ENCODE results near the gene RFT1.

Gene RFT1, protein sequence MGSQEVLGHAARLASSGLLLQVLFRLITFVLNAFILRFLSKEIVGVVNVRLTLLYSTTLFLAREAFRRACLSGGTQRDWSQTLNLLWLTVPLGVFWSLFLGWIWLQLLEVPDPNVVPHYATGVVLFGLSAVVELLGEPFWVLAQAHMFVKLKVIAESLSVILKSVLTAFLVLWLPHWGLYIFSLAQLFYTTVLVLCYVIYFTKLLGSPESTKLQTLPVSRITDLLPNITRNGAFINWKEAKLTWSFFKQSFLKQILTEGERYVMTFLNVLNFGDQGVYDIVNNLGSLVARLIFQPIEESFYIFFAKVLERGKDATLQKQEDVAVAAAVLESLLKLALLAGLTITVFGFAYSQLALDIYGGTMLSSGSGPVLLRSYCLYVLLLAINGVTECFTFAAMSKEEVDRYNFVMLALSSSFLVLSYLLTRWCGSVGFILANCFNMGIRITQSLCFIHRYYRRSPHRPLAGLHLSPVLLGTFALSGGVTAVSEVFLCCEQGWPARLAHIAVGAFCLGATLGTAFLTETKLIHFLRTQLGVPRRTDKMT

DNA sequence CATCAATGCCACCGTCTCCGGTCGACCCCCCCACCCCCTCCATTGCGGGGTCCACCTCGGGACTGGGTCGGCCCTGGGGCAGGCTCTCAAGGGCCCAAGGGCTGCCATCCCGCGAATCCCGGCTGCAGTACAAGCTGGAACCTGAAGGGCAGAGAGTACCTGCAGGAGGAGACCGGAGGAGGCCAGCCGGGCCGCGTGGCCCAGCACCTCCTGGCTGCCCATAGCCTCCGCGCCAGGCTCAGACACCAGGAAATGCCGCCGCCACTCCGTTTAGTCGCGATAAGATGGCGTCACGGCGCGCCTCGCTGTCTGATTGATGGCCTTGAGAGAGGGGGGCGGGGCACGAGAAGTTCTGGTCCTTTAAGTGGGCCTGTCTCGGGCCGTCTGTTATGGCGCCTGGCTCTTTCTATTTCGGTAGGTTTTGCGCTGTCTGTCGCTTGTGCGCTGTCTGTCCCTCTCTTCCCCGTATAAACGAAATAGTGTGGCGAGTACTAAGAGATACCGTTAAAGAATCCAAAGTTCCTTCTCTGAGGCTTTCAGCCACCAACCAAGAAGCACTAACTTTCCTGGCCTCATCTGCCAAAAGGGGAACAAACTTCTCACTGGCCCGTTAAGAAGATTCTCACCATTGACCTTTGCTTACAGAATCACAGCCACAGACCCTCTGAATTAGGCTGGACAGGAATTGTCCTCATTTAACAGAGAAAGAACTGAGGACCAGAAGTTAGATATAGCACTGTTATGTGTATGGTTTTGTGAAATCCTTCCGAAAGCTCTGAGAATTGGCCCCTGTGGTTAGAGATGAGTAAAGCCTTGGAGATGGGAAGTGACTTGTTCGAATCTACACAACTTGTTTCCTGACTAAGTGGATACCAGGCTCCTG, at the start of gene RFT1:
RFT1 (minus strand) TSS at position 257 of the 883 bp plus-strand sequence; CDS start at position 222, 35 bp downstream.
- peak; percentile 98 for DNase-seq

DNA sequence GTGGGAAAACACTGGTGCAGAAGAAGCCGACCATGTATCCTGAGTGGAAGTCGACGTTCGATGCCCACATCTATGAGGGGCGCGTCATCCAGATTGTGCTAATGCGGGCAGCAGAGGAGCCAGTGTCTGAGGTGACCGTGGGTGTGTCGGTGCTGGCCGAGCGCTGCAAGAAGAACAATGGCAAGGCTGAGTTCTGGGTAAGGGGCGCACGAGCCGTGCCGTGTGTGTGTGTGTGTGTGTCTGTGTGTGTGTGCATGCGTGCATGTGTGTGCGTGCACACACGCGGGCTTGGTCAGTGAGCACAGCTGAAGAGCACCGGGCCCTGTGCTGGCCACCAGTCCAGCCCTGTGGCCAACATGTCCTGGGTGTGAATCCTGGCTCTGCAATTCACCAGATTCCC, 49.3 kb upstream of the RFT1 start:
- DNase-seq: no peak

DNA sequence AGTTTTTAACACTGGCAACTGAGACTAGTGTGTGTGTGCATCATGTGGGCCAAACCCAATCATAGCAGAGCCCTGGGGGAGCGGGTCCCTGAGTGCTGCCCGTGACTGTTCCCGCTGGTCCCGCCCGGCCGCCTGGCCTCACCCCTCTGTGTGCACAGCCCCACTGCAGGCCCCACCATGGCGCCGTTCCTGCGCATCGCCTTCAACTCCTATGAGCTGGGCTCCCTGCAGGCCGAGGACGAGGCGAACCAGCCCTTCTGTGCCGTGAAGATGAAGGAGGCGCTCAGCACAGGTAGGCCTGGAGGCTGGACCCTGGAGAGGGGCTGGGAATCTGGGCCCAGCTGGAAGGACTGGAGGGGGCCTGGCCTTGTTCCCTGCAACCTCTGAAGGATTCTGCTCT, 48.0 kb upstream of the RFT1 start:
- no peak for DNase-seq

DNA sequence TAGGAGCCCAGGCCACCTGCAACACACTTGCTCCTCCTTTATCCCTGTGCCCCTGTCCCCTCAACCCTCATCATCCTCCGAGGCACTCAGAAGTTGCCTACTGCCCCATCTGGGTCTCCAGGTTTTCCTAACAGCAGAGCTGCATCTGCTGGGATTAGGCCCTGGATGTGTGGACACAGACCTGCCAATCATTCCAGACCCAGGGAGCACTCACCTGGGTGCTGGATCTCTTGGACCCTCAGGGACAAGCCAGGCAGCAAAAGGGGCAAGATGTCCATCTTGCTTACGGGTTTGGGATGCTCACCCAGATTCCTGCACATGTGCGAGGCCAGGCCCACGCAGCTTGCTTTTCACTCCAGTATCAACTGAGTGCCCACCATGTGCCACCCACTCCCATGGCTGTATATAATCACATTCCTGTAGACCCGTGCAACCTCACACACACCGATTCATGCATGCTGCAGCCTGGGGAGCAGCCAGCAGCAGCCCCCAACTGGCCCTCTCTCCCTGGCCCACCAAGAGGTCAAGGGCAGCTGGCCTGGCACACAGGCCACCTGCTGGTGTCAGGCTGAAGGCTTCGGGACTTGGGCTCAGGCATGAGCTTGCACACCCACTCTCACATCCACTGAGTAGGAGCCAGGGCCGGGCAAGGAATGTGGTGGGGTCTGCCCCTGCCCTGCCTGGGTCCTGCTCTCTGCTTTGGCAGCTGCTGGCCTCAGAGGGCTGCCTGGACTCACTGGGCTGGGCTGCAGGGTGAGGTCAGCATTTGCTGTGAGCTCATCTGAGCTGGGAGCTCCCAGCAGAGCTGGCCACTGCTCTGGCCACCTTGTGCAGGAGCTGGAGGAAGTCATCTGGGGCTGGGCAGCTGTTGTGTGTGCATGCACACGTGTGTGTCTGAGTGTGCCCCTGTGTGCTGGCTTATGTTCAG, 45.6 kb upstream of the RFT1 start:
- DNase-seq: no peak

DNA sequence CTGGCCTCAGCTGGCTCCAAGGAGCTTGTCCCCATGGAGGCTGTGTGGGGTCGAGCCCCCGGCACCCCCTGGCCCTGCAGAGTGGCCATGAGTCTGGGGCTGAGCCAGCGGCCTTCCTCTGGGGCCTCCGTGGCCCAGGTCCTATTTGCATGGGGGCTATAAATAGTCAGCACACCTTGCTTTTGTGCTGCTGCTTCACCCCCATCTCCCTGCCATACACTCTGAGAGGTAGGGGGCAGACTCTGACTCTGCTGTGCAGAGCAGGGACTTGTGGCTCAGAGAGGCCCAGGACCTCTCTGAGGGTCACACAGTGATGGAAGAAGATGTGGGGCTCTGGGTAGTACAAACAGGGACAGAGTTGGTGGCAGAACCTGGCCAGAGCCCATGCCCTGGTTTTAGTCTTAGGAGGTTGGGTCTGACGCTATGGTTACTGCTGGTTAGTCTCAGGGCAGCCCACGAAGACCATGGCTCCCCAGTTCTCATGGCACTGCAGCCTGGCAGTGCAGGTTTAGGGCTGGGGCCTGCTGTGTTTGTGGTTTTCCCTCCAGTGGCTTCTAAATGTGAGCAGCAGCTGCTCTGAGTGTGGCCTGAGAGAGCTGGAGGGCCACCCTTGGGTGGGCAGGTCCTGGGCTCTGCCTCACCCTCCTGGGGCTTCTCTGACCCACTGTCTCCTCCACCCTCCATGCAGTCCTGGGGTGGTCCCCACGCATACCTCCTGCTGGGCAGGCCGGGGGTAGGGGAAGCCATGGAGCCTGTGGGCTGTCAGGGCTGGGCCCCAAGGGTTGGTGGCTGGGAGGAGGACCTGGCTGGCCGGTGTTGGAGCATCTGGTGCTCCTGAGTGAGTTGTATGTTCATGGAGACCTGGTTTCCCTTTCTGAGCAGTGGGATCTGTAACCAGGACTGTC, 44.4 kb upstream of the RFT1 start:
- no peak for DNase-seq

DNA sequence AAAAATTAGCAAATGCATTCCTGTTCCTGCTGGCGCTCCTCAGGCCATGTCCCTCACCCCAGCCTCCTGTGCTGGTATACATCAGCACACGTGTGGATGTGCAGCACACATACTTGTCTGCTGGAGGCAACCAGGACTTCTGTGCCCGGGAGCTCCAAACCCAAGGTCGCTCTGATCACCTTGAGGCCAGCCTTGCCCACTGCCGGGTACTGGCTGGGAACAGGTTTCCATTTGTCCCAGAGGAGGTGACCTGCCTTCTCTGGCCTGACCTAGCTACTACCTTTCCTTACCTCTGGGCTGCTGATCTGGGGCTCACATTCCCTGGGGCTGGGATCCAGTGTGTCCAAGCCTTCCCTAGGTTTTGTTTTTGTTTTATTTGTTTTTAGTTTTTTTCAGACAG, 42.9 kb upstream of the RFT1 start:
- DNase-seq: no peak

DNA sequence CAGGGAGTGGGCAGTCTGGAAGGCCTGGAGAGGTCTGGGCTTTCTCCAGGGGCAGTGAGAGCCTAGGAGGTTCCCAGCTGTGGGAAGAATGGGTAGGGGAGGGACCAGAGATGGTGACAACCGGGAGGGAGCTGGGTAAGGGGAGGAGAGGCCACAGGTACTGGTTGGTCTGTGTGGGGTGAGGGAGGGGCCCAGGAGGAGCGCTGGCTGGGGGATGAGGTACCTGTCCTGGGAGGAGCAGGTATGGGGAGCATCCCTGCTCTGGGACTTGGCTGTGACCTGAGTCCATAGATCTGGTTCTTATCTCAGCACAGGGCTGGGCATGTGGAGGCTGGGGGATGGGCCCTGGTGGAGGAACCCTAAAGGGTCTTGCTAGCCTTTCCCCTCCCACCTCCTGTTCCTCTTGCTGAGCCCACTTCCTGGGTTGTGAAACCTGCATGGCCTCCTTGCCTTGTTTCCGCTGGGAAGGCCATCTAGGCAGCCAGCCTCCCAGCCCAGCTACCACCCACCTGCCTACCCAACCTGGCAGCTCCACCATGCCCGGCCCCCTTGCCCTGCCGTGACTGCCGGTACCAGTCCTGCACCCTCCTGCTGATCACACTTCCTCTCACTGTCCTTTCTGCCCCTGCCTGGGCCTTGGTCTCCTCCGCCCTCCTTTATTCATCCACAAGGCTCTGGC, 41.7 kb upstream of the RFT1 start:
- DNase-seq: no peak

DNA sequence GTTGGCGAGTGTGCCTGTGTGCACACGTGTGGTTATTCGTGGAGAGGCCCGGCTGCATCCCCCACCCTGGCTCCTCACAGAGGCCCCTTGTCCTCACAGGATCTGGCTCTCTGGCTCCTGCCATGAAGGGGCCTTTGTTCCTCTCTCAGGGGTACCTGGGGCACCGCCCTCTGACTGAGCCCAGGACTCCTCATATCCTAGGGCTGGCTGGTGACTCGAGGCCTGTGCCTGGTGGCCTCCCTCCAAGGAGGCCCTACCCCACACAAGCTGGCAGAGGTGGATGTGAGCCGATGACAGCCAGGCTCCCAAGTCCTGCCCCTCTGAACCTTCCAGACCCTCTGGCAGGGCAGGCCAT, 40.8 kb upstream of the RFT1 start:
- no peak for DNase-seq

DNA sequence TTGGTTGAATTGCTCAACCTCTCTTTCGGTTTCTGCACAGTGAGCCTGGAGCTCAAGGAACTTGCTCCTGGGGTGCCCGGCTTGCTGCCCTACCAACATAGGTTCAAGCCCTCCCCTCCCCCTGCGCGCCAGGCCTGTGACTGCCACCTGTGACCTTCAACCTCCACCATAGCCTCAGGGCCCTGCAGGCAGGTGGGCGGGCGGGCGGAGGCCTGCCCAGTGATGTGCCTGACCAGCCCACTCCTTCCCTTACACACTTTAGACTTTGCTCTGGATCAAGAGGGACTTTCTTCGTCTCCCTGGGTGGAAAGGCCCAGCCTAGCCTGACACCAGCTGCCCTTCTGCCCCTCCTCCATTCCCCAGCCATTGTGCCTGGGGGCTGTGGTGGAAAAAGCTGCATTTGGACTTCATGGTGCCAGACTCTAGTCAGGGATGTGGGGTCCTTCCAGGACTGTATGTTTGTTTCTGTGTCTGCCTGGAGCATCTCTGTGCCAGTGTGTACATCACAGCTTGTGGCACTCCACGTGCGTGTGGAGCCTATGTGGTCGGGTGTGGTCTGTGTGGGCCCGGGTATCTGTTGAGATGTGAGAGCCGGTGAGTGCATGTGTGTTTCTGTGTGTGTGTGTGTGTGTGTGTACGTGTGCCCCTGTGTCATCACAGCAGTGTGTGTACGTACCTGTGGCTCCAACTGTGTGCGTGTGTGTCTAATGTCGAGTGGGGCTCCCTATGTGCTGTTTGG, 40.3 kb upstream of the RFT1 start:
- DNase-seq: no peak

DNA sequence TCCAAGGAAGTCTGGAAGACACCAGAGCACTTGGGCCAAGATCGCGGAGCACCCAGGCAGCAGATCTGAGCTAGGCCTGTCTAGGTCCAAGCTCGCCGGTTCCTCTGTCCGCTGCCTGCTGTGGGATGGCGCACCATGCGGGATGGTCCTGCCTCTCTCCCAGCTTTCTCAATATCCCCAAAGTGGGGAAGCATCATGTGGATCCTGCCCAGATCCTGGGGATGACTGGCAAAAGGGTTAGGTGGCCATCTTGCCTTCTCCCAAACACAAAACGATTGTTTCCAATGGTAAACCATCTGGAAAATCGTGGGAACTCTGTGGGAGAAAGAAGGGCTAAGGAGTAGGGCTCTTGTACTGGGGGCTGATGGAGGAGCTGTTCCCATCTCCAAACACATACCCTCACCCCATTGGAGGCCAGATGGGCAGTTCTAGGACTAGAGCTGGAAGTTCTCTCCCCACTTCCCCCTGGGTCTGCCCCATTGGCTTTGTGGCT, 39.6 kb upstream of the RFT1 start:
- no peak for DNase-seq

DNA sequence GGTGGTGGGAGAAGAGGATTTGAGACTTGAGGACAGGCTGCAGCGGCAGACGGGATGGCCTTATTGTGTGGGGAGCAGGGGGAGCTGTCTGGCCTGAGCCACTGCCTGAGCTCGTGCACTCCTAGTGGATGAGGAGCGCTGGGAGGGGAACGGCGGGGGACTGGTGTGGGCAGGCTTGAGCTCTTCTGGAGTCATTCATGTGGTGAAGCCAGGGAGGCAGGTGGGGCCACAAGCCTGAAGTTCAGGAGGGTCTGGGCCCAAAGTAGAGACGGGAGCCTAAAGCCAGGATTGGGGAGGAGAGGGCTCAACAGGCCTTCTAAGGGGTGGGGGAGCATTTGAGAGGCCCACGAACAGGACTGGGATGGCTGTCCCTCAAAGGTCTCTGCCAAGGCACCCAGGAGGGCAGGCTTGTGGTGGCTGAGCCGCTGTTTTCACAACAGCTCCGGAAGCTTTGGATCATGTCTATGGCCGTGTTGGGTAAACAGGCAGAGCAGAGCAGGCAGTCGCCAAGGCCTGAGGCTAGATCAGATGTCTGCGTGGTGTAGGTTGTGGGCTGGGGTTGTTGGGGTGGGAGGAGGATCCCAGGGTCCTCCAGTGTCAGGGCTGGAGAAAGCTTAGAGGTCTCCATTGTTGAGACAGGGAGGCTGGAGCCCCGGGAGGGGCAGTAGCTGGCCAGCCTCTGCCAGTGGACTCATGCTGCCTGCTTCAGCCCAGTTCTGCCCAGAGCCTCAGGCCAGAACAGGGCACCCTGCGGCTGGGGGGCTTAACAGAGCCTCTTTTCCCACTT, 39.0 kb upstream of the RFT1 start:
- no peak for DNase-seq

DNA sequence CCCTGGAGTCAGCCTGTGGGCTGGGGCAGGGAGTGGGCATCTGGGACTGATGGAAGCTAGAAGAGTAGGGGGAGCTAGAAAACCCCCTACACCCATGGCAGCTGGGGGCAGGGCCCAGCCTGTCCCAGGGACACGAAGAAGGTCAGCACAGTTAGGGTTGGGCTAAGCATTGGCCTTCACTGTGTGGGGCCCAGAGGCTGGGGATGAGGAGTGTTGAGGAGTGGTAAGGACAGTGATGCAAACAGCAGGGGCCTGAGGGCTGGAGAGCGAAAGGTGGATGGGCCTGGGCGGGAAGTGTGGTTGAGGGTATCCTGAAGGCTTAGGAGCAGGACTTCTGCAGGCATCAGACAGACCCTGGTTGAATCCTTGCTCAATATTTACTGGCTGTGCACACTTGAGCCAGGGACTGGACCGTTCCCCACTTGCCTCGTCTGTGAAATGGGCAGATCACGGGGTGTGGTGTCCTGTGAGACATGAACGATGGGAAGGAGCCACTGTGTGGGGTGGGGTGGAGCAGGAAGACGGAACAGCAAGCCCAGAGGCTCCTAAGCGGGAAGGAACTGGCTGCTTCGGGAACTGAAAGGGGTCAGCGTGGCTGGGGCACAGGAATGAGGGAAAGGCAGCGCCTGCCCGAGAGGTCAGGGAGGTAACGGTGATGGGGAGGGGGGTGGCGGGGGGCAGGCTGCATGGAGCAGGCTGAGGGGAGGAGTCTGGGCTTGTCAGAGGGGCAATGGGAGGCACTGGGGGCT, 38.1 kb upstream of the RFT1 start:
- DNase-seq: no peak

DNA sequence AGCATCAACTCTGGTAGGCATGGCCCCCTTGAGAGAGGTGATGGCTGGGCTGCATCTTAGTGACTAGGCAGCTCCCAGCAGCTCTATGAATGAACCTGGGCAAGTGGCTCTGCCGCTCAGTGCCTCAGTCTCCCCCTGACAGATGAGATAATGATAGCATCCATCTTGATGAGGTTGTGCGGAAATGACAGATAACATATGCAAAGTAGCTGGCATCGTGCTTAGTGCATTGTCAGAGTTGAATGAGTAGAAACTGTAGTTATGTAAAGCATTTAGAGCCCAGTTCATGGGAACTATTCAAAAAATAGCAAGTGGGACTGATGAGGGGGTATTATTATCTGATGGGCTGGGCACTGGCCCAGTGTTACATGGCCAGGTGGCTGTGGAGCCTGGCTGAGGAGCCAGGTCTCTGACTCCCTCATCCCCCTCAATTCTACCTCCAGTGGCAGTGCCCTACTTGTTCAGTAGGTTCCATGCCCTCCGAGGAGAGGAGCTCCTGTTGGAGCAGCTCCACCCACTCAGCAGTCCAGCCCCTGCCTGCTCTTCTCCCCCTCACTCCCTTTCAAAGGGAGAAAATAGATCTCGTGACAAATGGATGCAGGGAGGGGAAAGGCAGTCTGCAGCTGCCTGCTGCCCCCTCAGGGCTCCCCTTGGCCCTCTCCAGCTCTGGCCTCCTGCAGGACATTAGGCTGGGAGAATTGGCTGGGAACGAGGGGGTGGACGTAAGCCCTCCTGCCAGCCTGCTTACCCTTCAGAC, 37.4 kb upstream of the RFT1 start:
- no peak for DNase-seq

DNA sequence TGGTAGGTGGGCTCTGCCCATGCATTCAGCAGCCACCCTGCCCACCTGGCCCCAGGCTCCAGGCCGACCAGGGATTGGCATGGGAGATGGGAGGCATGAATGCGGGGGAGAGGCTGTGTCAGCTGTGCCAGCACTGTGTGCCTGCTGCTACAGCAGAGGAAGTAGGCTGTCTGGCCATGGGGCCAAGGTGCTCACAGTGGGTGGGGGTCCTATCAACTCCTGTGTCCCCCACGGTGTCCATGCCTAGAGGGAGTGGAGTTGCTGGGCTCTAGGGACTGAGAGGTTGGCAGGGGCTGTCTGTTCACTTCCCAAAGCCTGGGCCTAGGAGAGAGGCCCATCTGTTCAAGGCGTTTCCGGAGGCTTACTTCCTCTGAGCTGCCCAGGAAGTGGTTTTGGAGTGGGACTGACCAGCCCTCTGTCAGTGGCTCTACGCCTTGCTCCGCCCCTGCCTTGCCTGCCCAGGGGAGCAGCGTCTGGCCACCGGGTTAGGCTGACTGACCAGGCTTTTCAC, 36.6 kb upstream of the RFT1 start:
- DNase-seq: no peak

DNA sequence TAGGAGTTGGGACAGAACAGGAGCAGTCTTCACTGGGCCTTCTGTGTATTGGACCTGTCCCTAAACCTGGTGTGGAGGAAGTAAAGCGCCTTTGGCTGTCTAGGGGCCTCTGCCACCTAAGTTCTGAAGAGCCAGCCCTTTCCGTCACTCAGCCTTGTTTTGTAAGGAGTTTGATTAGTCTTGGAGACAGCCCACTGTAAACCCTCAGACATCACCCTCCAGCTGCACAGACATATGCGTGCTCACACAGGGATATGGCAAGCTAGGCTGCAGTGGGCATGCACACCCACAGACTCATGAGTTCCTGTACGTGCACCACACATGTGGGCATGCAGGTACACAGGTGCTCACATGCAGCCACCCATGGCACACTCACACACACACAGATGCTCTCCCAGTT, 36.0 kb upstream of the RFT1 start:
- DNase-seq: no peak

DNA sequence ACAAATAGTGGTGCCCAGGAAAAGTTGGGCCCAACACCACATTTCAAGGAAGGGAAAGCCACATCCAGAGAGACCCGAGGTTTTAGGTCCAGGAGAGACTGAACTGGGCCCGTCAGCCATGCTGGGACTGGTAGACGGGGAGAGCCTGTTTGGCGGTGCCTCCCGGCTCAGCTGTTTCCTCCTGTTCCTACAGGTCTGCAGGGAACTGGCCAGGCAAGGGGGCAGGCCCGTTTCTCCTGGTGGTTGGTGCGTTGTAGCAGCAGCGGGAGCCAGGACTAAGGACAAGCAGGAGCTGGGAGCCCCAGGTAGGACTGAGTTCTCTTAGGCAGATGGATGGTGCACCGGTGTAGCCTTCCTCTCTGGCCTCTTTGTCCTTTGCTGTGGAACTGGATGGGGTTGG, 34.7 kb upstream of the RFT1 start:
- DNase-seq: no peak
